Aorta (tissue), 5 donors: Measurements from ENCODE around the gene TOP2B. TPM values are rescaled to one million over a fixed set of nuclear protein-coding genes. Genes with fewer than 3 reads are reported as not detected.

ENCODE experiments used
- ATAC-seq: fragments of 200-7000 bp; cut with Tn5 transposase; one replicate; pipeline ENCODE4 v1.9.1; 2022; ENCODE audit warnings: moderate library complexity; ENCODE audit not compliant: low FRiP score
- DNase-seq, 2 donors: peaks; one replicate each; pipeline ENCODE4 v3.0.0-alpha.2; 2020
- H3K27ac ChIP-seq, 2 donors: one replicate each; pipeline ENCODE4 v1.5.1; 2013; ENCODE audit warnings: low read length in 2 of 2, mild to moderate bottlenecking in 2 of 2, moderate library complexity in 2 of 2, control low read depth in 1 of 2, inconsistent platforms in 1 of 2, low read depth in 1 of 2
- H3K27me3 ChIP-seq, 2 donors: one replicate each; pipeline ENCODE4 v1.6.1; 2013; ENCODE audit warnings: control low read depth in 1 of 2, low read length in 1 of 2, mild to moderate bottlenecking in 1 of 2, moderate library complexity in 1 of 2; ENCODE audit not compliant: insufficient read depth in 2 of 2, control insufficient read depth in 1 of 2
- H3K36me3 ChIP-seq, 2 donors: one replicate each; pipeline ENCODE4 v1.6.1; 2013; ENCODE audit warnings: control low read depth in 1 of 2, low read length in 1 of 2, mild to moderate bottlenecking in 1 of 2; ENCODE audit not compliant: insufficient read depth in 2 of 2, control insufficient read depth in 1 of 2
- H3K4me1 ChIP-seq, 2 donors: one replicate each; pipeline ENCODE4 v1.6.1; 2013; ENCODE audit warnings: low read length in 2 of 2, control low read depth in 1 of 2, mild to moderate bottlenecking in 1 of 2, moderate library complexity in 1 of 2; ENCODE audit not compliant: insufficient read depth in 2 of 2, control insufficient read depth in 1 of 2
- H3K4me3 ChIP-seq, 2 donors: one replicate each; pipeline ENCODE4 v1.5.1; 2013; ENCODE audit warnings: low read length in 2 of 2, control low read depth in 1 of 2, mild to moderate bottlenecking in 1 of 2
- H3K9me3 ChIP-seq: one replicate; pipeline ENCODE4 v1.6.1; 2013; ENCODE audit warnings: mild to moderate bottlenecking, low read length; ENCODE audit not compliant: control insufficient read depth
- WGBS, 2 donors: extraction: QIAGEN DNeasy Blood & Tissue Kit; methylation state at CpG; one replicate each; pipeline ENCODE4 v1.1.7; 2013; 5-methylcytosine and 5-hydroxymethylcytosine counted together
- intact Hi-C, 2 donors: fragments of 100-400 bp; cut with DNase I; formaldehyde crosslinking; loops; one replicate each; pipeline versions ENCODE4 v1.14.2 to v1.15.0; 2022
- polyA plus RNA-seq, 2 donors: library from polyadenylated mRNA; stranded (reverse); fragments of 200-250 nt; gene quantifications; one replicate each; pipeline ENCODE4 v1.2.3, GENCODE V29; 2013
- total RNA-seq, 2 donors: library from RNA; stranded (reverse); fragmentation: NEBNext Ultra II Directional; extraction: Animal tissue kit (Norgen Biotek cat#: 25700); gene quantifications; one replicate each; pipeline ENCODE4 v1.2.1, GENCODE V29; 2021
- donor health status: healthy with polysubstance abuse.
- donor health status: Bipolar disorder and iron deficiency.
- donor health status: DM: no; HTN: no; CAD: no.
- donor health status: DM: no; HTN: no; CAD: no.
- donor health status: DM: yes; HTN: yes; CAD: no.

TOP2B gene
- total and polyA plus RNA-seq, 4 donors, result 28.8 to 98.3 (median 71.1) TPM

- intact Hi-C loops, result no loop called here
- DNase-seq, result peak in 1 of 2 donors; percentile 52
- Histone ChIP-seq H3K4me3 (no peak overlapping the region), H3K27me3 (no peaks in the 10 kb centered on the region), H3K27ac (no peak overlapping the region), H3K9me3 (no peaks in the 10 kb centered on the region), H3K4me1 (no peaks in the 10 kb centered on the region), H3K36me3 (no peaks in the 10 kb centered on the region)
- ATAC-seq, result no peak
- 85 to 90% methylated on average over 4 of the region's 4 CpGs for WGBS, 2 donors
These were observed 31.2 kb upstream of the TOP2B start for GRCh38 chr3:25695731-25696420.

DNA sequence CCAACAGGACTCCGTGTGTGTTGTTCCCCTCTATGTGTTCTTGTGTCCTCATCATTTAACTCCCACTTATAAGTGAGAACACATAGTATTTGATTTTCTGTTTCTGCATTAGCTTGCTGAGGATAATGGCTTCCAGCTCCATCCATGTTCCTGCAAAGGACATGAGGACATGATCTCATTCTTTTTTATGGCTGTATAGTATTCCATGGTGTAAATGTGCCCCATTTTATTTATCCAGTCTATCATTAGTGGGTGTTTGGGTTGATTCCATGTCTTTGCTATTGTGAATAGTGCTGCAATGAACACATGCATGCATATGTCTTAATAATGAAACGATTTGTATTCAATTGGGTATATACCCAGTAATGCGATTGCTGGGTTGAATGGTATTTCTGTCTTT, 28.5 kb upstream of the TOP2B start:
- Histone ChIP-seq H3K27ac (no peak overlapping the region), H3K36me3 (no peaks in the 10 kb centered on the region), H3K4me1 (peaks cover 0 to 1% of the 10 kb centered on the region in 2 donors), H3K27me3 (no peaks in the 10 kb centered on the region), H3K9me3 (no peaks in the 10 kb centered on the region), H3K4me3 (no peak overlapping the region)
- DNase-seq (no peak), ATAC-seq (no peak)
- 64% methylated on average over 3 of the region's 3 CpGs for WGBS, 2 donors
- intact Hi-C loops, result no loop called here

GRCh38 chr3:25692341-25692740, 27.6 kb upstream of the TOP2B start:
- no peak for ATAC-seq
- DNase-seq, result no peak
- intact Hi-C loops, result no loop called here
- WGBS, 2 donors, result 69 to 85% methylated on average over 1 of the region's 1 CpG
- Histone ChIP-seq H3K36me3 (no peaks in the 10 kb centered on the region), H3K9me3 (no peaks in the 10 kb centered on the region), H3K4me3 (no peak overlapping the region), H3K27ac (no peak overlapping the region), H3K4me1 (peaks cover 0 to 2% of the 10 kb centered on the region in 2 donors), H3K27me3 (no peaks in the 10 kb centered on the region)

DNA sequence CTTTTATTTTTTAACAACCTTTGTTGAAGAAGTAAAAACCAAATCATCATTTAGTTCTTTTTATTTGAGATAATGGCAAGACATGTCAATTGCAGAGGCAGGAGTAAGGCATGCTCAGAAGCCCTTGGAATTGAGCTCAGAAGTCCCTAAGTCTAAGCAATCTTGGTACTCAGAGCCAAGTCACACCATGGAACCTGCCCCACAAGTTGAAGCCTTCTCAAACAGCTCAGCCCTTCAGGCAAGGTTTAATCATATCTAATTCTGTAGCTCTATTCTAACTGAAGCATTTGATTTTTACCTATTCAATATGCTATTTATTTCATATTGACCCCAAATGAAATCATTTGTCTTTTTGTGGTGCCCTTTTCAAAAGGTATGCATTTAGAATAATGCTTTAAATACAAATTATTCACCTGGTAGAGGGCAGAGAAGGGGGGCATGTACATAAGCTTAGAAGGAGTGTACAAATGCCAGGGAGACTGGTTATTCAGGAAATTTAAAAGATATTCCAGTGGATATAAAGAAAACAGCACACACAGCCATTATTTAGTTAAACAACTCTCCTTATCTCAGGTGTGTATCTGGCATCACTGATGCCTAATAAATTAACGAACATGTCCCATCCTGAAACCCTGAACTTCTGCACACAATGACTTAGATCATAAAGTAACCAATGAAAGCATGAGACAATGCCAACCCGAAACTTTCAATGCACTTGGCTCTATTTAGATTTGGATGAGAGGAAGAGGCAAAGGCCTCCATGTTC, 26.2 kb upstream of the TOP2B start:
- Histone ChIP-seq H3K27ac (no peak overlapping the region), H3K9me3 (no peaks in the 10 kb centered on the region), H3K4me1 (peaks cover 0 to 2% of the 10 kb centered on the region in 2 donors), H3K4me3 (no peak overlapping the region), H3K36me3 (no peaks in the 10 kb centered on the region), H3K27me3 (no peaks in the 10 kb centered on the region)
- DNase-seq, result no peak
- ATAC-seq, result no peak
- 90 to 98% methylated on average over 2 of the region's 2 CpGs for WGBS, 2 donors
- intact Hi-C loops, result no loop called here

DNA sequence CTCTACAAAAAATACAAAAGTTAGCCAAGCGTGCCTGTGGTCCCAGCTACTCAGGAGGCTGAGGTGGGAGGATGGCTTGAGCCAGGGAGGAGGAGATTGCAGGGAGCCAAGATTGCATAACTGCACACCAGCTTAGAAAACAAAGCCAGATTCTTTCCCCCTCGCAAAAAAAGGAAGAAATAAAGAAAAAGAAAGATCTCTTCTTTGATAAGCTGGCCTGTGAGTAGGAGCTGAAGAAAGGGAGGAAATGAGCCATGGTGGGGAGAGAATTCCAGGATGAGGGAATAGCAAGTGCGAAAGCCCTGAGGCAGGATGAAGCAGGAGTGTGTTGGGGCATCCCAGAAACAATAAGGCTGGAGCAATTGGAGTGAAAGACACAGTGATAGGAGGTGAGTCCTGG, 24.5 kb upstream of the TOP2B start:
- Histone ChIP-seq H3K27me3 (no peaks in the 10 kb centered on the region), H3K9me3 (no peaks in the 10 kb centered on the region), H3K4me1 (peaks cover 0 to 2% of the 10 kb centered on the region in 2 donors), H3K27ac (no peak overlapping the region), H3K36me3 (no peaks in the 10 kb centered on the region), H3K4me3 (no peak overlapping the region)
- 65 to 73% methylated on average over 3 of the region's 3 CpGs for WGBS, 2 donors
- DNase-seq, result no peak
- intact Hi-C loops, result no loop called here
- no peak for ATAC-seq

DNA sequence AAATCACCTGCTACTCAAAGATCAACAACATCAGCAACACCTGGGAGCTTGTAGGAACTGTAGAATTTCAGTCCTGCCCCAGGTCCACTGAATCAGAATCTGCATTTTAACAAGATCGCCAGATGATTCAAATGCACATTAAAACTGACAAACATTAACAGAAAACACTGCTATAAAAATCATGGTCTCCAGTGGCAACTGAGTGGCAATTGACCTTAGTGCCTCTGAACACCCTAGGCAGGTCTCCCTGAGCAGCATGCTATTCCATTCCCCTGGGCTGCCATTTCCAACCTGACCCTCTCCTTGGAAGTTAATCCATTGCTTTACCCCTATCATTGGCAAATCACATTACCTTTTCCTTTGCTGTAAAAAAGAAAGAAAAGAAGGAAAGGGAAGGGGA, 23.0 kb upstream of the TOP2B start:
- 93 to 95% methylated on average over 1 of the region's 1 CpG for WGBS, 2 donors
- Histone ChIP-seq H3K9me3 (no peaks in the 10 kb centered on the region), H3K4me3 (no peak overlapping the region), H3K36me3 (no peaks in the 10 kb centered on the region), H3K27ac (no peak overlapping the region), H3K27me3 (no peaks in the 10 kb centered on the region), H3K4me1 (peaks cover 0 to 2% of the 10 kb centered on the region in 2 donors)
- intact Hi-C loops, result no loop called here
- ATAC-seq, result no peak
- DNase-seq, result no peak

DNA sequence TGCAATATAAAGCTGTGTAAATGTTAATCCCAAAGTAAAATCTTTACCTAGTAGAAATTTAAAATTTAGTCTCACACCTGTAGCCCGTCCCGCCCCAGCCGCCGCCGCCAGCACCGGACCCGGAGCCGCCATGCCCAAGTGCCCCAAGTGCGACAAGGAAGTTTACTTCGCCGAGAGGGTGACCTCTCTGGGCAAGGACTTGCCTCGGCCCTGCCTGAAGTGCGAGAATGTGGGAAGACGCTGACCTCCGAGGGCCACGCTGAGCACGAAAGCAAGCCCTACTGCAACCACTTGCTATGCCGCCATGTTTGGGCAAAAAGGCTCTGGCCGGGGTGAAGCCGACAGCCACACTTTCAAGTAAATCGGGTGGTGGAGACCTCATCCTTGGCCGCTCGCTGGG, 22.1 kb upstream of the TOP2B start:
- intact Hi-C loops, result no loop called here
- no peaks in the 10 kb centered on the region for H3K9me3 ChIP-seq
- H3K4me1 ChIP-seq, result peaks cover 0 to 2% of the 10 kb centered on the region in 2 donors
- H3K27ac ChIP-seq, result no peak overlapping the region
- H3K36me3 ChIP-seq, result no peaks in the 10 kb centered on the region
- 96 to 97% methylated on average over 23 of the region's 23 CpGs for WGBS, 2 donors
- H3K4me3 ChIP-seq, result no peak overlapping the region
- no peaks in the 10 kb centered on the region for H3K27me3 ChIP-seq
- DNase-seq (no peak), ATAC-seq (no peak)

DNA sequence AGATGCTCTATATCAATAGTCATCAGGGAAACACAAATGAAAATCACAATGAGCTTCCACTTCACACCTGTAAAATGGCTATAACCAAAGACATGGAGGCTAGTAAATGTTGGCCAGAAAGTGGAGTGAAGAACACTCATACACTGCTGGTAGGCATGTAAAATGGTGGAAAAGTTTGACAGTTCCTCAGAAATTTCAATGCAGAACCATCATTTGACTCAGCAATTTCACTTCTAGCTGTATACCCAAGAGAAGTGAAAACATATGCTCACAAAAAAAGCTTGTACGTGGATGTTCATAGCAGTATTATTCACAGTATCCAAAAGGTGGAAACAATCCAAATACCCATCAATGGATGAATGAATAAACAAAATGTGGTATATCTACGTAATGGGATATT, 19.2 kb upstream of the TOP2B start:
- intact Hi-C loops, result no loop called here
- no peaks in the 10 kb centered on the region for H3K27me3 ChIP-seq
- H3K27ac ChIP-seq, result no peak overlapping the region
- H3K4me1 ChIP-seq, result peaks cover 0 to 2% of the 10 kb centered on the region in 2 donors
- no peaks in the 10 kb centered on the region for H3K9me3 ChIP-seq
- H3K4me3 ChIP-seq, result no peak overlapping the region
- no peaks in the 10 kb centered on the region for H3K36me3 ChIP-seq
- ATAC-seq (no peak), DNase-seq (no peak)
- WGBS, 2 donors, result 95 to 97% methylated on average over 2 of the region's 2 CpGs

DNA sequence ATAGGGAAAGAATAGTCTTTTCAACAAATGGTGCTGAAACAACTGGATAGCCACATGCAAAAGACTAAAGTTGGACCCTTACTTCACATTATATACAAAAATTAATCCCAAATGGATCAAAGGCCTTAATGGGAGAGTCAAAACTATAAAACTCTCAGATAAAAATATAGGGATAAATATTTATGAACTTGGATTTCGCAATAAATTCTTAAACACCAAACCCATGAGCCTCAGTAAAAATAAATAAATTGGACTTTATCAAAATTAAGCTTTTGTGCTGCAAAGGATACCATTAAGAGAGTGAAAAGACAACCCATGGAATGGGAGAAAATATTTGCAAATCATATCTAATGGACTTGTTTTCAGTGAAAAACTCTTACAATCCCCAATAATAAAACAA, 18.7 kb upstream of the TOP2B start:
- Histone ChIP-seq H3K4me3 (no peak overlapping the region), H3K9me3 (no peaks in the 10 kb centered on the region), H3K4me1 (peaks cover 0 to 2% of the 10 kb centered on the region in 2 donors), H3K27me3 (no peaks in the 10 kb centered on the region), H3K27ac (no peak overlapping the region), H3K36me3 (no peaks in the 10 kb centered on the region)
- DNase-seq, result no peak
- intact Hi-C loops, result no loop called here
- WGBS, 2 donors, result 98 to 100% methylated on average over 1 of the region's 1 CpG
- ATAC-seq, result no peak
